Kidney tubule cell (primary cell): ENCODE measurements around the gene RAB3IL1.

Source experiments
- DNase-seq: peaks from one replicate; pipeline ENCODE4 v3.0.0-alpha.2; 2018; ENCODE audit warnings: low spot score

RAB3IL1 gene

DNA sequence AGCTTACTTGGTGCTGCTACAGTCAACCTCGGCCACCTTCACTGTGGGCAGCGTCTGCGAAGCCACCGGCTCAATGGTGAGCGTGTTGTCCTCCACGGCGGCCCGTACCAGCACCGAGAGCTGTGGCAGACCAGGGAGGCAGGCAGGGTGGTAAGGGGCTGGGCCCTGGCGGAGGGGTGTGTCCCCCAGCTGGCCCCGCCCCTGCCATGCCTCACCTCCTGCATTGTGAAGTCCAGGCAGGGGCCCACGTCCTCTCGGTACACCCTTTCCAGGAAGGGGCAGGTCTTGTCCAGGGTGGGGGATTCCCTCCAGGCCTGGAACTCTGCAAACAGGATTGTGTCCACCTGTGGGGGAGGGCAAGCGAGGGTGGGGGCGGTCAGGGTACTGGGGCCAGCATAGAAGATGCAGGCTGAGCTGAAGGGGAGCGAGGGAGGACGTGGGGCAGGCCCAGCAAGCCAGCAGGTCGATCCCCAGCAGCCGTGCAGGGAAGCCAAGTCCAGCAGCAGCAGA, 12.8 kb downstream of the RAB3IL1 start:
- DNase-seq, result peak; percentile 55

DNA sequence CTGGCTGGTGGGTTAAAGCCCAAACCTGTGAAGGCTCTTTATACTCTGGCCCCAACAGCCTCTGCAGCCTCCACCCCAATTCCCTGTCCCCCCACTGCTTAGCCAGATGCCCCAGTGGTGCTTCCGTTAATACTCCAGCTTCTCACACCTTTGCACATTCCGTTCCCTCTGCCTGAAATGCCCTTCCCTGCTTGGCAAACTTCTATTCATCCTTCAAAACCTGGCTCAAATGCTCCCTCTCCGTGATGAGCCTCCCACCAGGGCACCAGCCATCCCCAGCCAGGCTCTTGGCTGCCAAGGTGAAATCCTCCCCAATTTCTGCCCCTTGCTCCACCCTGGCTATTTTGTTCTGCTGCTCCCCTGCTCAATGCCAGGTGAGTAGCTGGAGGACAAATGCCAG, 13.5 kb downstream of the RAB3IL1 start:
- DNase-seq, result no peak

DNA sequence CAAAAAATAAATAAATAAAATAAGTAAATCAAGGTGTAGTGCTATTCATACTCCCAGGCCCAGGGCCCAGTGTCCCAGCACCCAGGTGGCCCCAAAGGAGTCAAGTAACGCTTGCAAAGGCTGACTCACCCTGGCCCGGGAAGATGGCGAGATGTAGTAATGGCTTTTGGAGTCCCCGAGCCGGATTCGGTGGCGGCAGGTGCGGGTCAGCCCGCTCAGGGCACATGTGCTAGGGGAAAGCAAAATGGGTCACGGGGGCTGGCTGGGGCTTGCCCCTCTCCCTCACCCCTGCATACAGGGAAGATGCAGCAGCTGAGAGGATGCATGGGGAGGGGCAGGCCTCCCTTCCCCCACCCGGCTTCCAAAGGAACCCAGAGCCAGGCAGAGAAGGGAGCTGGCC, 15.1 kb downstream of the RAB3IL1 start:
- DNase-seq, result no peak

DNA sequence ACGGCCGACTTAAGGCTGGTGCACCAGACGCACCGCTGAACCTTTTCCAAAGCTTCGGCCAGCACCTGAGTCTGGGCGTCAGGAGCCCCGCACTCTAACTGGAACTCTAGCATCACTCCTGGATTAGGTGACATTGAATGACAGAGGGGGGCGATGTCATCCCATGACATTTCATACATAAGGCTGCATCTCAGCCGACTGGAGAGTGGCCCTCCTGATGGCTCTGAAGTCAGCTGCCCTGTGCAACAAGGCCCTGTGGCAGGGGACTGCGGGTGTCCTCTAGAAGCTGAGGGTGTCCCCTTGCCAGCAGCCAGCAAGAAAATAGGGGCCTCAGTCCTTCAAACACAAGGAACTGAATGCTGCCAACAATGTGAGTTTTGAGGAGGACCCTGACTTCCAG, 16.0 kb downstream of the RAB3IL1 start:
- DNase-seq, result no peak

DNA sequence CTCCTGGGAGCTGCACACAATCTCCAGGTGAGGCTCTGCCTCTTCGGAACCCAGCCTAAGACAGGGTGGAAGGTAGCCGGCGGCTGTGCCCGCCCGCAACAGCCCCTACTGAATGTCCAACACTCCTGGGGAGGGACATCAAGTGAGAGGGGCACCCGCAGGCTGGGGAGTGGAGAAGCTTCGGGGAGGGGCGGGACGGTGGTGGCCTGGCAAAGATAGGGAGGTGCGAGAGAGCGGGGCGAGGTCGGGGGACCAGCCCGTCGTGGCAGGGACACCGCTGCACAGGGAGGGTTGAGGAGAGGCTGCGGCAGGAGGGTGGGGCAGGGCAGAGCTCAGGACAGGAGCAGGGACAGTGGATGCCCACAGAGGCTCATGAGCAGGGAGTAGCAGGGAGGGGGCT, 17.1 kb downstream of the RAB3IL1 start:
- DNase-seq, result no peak

DNA sequence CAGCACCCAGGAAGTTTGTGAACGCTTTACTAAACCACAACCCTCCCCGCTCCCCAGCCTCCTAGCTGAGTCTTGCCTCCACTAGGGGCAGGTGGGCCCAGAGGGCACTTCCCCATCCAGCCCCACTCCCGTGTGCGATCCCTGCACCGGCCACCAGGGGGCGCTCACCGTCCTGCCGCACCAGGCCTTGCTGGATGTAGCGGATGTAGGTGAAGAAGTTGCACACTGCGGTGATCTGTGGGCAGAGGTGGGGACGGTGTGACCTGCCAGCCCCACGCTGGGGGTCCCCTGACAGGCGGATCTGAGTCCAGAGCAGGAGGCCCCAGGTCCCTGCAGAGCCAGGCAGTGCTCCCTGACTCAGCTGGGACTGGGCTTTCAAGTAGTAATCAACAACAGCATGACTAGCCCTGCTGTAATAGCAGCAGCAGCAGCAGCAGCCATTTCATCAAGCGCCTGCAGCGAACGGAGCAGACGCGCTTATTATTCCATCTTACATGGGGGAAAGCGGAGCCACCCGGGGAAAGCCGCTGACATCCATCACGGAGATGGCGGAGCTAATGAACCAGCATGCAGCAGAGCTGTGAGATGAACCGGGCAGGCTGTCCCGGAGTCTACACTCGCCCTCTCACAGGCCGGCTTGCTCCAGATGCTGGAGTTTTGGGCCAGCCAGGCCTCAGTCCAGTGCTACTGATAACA, 18.1 kb downstream of the RAB3IL1 start:
- peak; percentile 81 for DNase-seq

DNA sequence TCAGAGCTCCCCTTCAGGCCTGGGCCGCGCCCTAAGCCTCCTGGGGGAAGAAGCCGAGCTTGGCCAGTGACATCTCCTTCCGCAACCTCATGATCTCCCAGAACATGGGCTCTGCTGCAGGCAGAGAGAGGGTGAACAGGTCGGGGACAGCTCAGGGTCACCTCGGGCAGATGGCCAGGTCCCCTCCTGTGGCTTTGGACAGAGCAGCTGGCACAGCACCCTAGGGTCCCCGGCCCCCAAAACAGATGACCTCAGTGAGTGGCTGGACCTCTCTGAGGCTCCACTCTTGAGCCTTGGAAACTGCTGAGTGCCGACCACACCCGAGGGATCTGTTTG, 19.2 kb downstream of the RAB3IL1 start:
- DNase-seq, result no peak

DNA sequence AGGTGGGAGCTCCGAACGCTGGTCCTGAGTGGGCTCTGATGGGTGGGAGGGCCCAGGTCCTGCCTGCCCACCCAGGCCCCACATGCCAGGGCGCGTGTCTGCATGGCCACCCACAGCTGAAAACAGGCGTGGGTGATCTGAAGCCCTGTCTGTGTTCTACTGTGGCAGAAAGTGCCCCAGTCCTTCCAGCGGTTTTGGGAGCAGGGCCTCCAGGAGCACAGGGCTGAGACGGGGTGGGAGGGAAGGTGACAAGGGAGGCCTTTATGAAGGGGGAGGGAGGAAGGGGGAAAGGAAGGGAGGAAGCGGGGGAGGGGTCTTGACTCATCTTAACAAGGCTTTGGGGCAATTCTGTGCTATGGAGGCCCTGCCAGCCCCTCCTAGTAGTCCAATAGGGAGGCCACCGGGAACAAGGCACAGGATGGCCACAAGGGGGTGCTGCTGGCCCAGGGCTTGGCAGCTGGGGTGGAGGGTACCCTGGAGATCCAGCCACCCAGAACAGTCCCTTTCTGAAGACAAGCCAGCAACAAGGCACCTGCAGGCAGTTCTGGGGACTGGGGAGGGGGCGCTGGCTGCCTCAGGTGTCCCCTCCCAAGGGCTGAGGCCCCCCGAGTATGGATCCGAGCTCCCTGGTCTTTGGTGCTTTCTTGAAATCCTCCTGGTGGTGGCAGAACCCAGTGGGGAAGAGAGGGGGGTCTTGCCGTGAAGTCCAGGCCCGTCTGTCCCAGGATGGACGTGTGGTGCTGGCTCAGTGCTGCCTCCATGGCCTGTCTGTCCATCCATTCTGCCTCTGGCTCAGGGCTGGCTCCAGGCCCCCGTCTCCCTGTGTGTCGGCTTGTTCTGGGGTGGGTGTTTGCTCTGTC, 19.7 kb downstream of the RAB3IL1 start:
- DNase-seq, result peak; percentile 59

DNA sequence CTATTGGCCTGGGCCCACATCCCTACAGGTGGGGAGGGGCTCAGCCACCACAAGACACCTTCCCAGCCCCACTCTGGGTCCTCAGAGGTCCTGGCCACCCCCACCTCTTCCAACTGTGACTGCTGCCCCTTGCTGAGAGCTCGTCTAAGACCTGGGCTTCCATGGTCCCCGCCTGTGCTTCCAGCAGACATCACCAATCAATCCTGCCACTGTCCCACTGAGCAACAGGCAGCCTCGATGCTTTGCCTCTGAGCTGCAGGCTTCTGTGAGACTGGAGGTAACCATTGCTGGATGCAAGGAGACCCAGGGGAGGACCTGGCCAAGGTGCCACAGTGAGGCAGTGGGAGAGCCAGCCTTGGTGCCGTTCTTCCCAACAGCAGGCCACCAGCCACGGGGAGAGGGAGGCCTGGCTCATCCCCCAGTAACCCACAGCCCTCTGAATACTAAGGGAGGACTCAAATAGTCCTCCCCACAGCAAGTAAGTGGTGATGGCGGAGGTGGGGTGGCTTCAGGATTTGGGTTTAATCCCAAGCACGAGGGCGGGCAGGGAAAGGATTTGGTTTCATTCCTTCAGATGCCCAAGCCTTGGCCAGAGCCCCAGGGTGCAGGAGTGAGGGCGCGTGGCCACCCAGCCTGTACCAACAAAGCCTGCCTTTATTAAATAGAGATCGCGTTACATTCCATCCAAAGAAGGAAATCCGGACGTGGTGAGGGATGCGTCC, 20.5 kb downstream of the RAB3IL1 start:
- DNase-seq, result no peak

DNA sequence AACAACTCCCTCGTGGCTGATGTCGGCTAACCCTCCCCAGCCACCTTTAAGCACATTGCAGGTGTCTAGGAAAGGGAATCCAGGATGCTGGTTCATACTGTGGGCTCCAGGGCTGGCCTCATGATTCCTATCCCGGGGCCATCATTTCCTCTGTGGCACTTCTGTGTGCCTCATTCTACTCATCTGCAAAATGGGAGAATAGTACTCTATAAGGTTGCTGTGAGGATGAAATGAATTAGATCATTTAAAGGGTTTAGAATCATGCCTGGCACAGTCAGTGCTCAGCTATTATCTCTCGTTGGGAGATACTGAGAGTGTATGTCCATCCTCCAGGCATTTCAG, 21.7 kb downstream of the RAB3IL1 start:
- DNase-seq, result no peak

DNA sequence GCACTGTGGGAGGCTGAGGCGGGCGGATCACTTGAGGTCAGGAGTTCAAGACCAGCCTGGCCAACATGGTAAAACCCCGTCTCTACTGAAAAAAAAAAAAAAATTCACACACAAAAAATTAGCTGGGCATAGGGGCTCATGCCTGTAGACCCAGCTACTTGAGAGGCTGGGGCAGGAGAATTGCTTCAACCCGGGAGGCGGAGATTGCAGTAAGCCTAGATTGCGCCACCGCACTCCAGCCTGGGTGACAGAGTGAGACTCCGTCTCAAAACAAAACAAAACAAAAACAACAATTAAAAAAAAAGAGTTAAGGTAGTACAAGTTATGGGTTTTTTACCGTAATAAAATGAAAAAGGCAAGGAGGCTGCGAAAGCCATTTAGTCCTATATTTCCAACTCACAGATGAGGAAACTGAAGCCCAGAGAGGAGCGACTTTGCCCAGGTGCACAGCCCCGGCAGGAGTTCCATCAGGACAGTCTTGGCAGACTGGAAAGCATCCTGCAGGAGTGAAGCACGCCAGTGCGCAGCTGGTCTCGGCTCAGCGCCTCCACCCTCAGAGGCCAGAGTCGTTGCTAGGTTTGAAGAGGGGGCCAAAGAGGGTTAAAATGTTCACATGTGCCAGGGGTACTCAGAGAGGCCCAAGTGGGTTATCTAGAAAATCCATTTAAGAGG, 22.2 kb downstream of the RAB3IL1 start:
- no peak for DNase-seq

DNA sequence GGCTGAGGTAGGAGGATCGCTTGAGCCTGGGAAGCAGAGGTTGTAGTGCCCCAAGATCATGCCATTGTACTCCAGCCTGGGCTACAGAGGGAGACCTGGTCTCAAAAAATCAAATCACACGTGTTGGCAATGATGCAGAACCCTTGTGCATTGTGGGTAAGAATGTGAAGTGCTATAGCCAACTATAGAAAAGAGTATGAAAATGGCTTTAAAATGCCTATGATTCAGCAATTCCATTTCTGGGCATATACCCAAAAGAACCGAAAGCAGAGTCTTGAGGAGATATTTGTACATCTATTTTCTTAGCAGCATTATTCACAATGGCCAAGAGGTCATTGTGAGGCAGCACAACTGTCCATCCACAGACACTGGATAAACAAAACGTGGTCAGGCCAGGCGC, 23.4 kb downstream of the RAB3IL1 start:
- no peak for DNase-seq

DNA sequence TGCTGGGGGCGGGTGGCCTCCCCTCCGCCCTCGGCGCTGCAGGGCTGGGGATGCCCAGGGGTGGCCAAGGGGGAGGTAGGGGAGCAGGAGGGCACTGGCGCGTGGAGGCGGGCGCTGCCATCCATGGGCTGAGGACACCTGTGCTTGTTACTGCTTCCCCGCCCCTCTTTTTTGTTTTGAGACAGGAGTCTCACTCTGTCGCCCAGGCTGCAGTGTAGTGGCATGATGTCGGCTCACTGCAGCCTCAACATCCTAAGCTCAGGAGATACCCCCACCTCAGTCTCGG, 25.3 kb downstream of the RAB3IL1 start:
- no peak for DNase-seq

DNA sequence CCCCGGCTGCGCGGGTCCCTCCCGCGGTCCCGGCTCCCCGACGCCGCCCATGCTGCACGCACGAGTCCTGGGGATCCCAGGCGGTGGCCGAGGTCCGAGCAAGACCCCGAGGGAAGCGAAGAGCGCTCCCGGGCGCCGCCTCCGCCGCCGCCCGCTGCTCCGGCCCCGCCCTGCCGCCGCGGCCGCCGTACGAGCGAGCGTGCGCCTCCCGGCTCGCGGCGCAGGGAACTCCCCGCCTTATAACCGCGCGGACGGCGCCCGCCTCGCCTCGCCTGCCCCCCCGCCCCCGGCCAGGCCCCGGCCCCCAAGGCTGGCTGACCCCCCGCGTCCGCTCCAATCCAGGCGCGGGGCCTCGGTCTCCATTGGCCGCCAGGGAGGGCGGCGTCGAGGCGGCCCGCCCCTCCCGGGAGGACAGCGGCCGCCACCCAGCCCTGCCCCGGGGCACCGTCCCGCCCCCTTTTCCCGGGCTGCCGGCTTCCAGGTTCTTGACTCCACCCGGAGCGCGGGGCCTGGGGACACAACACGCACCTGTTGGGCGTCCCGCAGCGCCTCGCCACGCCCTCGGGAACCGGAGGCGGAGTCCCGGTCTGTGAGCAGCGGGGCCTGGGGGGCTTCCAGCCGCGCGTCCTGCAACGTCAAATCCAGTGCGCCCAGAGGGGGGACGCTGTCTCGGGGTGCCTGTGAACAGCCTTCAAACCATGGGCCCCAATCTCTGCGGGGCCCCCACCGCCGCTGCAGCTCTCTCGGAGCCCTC, 25.9 kb downstream of the RAB3IL1 start, which contains the start of gene FADS3:
TSS of gene FADS3 (minus strand) at position 215 of the 754 bp plus-strand sequence. CDS start at position 51, 164 bp downstream.
- peak; percentile 90 for DNase-seq

DNA sequence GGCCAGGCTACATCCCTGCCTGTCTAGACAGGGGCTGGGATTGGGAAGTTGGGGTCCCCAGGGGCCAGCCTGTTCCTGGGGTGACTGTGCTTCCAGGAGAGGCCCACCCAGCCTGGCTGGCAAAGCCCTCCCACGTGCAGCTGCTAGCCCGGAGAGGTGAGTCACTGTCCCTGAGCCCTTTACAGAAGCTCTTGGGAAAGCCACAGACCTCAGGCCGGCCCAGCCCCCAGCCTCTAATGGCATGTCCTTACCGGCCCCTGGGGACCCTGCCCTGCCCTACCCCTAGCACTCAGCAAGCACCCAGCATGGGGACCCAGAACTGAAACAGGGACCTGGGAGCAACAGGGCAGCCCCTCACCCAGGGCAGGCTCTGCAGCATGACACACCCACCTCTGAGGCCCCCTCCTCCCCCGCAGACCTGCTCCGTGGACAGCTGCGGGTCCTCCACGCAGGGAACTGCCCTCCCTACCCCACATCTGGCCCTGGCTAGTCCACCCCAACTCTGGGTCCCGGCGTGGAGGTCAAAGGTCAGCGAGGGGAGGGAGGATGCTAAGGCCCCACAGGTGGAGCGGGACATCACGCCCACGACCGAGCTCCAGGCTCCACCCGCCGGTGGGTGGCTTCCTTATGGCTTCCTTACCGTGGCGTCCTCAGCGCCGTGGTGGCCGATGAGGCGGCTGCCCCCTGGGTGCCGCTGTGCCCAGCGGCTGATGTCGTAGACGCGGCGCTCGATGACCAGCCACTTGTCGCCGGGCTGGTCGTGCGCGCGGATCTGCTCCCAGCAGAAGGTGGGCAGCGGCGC, 26.6 kb downstream of the RAB3IL1 start:
- peak; percentile 76 for DNase-seq

DNA sequence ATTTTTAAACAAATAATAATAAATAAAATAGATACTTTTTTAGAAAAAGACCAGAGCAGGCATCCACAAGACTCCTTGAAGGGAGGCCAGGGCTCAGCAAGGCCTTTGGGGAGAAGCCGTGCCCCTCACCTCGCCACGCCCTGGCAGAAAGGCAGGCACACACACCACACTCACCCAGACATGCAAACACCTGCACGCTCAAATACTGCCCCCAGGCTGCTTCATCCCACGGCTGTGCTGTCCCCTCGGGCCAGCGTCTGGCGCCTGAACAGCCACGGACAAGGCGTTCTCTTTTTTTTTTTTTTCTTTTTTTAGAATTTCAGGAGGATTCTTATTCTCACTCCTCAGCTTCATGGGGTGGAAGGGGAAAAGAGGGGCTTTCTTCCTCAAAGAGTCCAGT, 27.5 kb downstream of the RAB3IL1 start:
- DNase-seq, result no peak

DNA sequence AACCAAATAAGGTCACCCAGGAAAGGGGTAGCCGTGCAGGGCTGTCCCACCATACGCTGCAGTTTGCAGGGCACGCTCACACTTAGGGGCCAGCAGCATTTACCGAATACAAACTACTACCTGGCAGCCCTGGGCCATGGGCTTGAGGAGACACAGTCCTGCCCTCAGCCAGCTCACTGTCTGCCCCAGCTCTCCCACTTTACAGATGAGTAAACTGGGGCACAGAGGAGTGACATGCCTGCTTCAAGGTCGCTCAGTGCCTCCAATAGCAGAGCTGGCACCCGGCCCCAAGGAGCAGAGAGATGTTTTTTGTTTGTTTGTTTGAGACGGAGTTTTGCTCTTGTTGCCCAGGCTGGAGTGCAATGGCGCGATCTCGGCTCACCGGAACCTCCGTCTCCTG, 28.8 kb downstream of the RAB3IL1 start:
- no peak for DNase-seq

DNA sequence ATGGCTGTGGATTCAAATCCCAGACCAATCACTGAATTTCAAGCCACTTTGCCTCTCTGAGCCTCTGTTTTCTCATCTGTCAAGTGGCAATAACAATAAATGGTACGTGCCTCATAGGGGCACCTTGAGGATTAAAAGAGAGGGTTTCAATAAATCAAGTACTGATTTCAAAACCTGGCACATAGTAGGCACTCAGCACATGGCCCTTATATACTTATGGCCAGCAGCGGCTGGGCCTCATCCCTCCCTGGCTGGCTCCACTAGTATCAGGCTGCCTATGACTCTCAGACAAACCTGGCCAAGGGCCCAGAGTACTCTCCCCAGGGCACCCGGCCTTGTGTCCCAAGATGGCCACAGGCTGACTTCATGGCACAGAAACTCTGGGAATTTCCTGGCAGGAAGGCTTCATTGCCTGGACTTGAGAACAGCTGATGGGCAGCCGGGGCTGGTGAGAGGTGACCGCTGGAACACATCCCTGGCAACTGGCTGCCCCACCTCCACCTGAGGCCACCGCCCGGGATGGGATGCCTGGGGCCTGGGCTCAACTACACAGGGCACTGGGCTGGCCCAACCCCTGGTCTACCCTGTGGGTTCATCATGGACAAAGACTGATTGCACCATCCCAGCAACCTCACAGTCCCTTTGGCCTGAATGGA, 29.4 kb downstream of the RAB3IL1 start:
- DNase-seq, result peak; percentile 96

DNA sequence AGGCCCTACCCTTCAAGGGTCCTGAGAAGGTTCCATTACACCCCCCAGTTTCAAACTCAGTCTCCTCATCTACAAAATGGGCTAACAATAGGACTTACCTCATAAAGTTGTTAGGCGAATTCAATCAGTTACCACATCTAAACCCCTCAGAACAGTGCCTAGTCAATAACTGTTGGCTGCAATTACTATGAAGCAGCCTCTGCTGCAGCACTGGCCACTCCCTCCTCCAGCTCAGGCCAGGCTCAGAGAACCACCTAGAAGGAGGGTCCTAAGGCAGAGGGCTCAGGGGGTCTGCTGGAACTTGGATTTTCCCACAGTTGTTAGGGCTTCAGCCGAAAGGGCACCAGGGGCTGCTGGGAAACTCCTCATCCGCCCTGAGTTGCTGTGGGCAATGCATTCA, 30.7 kb downstream of the RAB3IL1 start:
- no peak for DNase-seq
